GM20000 (cell line): ENCODE measurements around the gene HBM.
"Not testable (repeated sequence)": the region's sequence is repeated elsewhere in the genome, so short reads cannot be mapped to it uniquely, and the experiment has no call there.

Source experiments
- DNase-seq: peaks from one replicate; pipeline ENCODE4 v3.0.0; 2012; ENCODE audit warnings: low spot score
- TF ChIP-seq, protein P1 (sequence below): IDR thresholded peaks from 2 replicates; pipeline ENCODE4 v1.5.1; 2012; ENCODE audit warnings: mild to moderate bottlenecking, control low read depth; ENCODE audit errors: extremely low read depth, missing control alignments

HBM gene

DNA sequence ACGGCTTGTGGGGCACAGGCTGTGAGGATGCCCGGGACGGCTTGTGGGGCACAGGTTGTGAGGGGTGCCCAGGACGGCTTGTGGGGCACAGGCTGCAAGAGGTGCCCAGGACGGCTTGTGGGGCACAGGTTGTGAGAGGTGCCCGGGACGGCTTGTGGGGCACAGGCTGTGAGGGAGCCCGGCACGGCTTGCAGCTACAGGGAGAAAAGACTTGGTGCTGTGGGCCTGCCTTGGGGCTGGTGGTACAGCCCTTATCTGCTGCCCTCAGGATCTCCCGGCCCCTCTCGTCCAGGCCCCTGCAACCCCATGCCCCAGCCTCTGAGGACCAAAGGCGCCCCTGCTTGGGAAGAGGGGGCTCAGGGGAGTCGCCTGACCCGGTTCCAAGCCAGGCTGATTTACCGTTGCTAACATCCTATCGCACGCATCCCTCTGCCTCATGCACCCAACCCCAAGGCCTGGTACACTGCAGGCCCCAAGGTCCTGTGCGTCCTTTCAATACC lies 5.0 kb upstream of the HBM start:
- TF ChIP-seq, protein P1, sequence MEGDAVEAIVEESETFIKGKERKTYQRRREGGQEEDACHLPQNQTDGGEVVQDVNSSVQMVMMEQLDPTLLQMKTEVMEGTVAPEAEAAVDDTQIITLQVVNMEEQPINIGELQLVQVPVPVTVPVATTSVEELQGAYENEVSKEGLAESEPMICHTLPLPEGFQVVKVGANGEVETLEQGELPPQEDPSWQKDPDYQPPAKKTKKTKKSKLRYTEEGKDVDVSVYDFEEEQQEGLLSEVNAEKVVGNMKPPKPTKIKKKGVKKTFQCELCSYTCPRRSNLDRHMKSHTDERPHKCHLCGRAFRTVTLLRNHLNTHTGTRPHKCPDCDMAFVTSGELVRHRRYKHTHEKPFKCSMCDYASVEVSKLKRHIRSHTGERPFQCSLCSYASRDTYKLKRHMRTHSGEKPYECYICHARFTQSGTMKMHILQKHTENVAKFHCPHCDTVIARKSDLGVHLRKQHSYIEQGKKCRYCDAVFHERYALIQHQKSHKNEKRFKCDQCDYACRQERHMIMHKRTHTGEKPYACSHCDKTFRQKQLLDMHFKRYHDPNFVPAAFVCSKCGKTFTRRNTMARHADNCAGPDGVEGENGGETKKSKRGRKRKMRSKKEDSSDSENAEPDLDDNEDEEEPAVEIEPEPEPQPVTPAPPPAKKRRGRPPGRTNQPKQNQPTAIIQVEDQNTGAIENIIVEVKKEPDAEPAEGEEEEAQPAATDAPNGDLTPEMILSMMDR: no peak
- DNase-seq: peak; percentile 9

DNA sequence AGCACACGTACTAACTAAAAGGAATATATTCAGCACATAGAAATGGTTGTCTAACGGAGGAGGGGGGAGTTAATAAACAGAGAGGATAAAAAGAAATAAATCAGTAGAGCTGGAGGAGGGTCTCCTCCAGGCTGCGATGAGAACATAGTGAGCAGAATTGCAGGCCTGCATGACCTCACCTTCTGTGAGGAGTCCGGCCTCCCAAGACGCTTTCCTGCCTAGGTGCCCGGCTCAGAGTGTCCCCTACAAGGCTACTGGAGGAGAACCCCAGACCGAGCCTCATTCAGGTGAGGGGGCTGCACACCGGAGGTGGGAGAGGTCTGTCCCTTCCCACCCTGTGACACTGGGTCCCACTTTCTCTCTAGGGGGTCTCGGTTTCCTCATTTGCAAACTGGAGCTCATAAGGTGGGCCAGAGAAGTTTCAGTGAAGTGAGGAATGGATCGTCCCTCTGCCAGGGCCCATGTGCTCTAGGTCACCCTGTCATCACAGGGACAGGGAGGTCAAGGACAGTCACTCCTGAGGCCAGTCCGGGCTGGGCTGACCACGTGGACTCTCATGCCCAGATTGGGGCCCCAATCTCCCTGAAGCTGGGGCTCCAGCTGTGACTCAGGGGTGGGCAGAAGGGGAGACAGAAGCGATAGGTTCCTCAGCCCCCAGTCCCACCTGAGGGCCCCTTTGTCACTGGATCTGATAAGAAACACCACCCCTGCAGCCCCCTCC lies 3.3 kb upstream of the HBM start:
- peak; percentile 20 for DNase-seq
- TF ChIP-seq, protein P1: no peak

DNA sequence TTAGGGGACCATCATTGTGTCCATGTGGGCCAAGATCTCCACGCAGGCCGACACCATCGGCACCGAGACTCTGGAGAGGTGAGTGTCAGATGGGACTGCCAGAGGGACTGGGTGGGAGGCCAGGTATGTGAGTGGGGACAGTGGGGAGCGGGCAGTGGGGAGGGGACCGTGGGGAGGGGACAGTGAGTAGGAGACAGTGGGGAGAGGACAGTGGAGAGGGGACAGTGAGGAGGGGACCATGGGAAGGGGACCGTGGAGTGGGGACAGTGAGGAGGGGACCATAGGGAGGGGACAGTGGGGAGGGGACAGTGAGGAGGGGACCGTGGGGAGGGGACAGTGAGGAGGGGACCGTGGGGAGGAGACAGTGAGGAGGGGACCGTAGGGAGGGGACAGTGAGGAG lies 2.6 kb upstream of the HBM start:
- not testable (repeated sequence) for DNase-seq

DNA sequence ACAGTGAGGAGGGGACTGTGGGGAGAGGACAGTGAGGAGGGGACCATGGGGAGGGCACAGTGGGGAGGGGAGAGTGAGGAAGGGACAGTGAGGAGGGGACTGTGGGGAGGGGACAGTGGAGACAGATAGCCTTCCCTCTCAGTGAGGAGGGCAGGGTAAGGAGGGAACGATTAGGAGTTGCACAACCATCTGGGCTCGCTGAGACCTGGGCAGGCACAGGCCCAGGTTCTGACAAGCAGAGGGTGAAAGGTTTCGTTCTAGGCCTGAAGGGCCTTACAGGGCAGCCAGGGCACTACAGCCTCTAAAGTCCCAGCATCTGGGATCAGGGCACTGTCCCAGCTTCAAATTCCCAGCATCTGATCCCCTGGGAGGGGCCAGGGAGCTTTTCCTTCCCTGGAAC lies 2.1 kb upstream of the HBM start:
- DNase-seq: peak; percentile 15

DNA sequence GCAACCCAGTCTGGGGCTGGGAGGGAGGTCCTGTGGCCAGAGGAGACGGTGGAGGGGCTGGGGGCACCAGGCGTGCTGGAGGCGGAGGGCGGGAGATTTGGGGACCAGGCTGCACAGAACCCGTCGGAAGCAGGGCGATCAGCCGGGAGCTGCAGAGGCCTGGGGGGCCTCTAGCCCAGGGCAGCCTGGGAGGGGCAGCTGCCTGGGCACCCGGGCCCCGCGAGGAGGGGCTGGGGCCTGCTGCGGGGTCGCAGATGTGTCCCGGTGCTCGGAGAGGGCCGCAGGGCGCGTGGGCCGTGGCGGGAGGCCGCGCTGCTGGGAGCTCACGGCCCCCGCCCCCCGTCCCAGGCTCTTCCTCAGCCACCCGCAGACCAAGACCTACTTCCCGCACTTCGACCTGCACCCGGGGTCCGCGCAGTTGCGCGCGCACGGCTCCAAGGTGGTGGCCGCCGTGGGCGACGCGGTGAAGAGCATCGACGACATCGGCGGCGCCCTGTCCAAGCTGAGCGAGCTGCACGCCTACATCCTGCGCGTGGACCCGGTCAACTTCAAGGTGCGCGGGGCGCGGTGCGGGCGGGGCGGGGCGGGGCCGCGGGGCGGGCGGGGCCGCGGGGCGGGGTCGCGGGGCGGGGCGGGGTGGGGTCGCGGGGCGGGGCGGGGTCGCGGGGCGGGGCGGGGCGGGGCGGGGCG lies 1.5 kb upstream of the HBM start:
- not testable (repeated sequence) for DNase-seq

DNA sequence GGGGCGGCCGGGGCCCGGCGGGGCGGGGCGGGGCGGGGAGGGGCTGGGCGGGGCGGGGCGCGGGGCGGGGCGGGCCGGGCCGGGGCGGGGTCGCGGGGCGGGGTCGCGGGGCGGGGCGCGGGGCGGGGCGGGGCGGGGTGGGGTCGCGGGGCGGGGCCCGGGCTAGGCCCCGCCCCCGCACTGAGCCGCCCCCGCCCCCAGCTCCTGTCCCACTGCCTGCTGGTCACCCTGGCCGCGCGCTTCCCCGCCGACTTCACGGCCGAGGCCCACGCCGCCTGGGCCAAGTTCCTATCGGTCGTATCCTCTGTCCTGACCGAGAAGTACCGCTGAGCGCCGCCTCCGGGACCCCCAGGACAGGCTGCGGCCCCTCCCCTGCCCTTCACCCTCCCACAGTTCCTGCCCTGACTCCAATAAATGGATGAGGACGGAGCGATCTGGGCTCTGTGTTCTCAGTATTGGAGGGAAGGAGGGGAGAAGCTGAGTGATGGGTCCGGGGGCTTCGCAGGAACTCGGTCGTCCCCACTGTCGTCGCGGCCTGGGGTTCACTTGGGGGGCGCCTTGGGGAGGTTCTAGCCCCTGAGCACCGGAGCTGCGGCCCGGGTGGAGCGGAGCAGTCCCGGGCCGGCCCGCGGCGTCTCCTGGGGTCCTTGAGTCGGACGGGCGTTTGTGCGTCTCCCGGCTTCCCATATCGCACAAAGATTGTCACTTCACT lies 795 bp upstream of the HBM start:
- TF ChIP-seq, protein P1: no peak
- peak; percentile 81 for DNase-seq

DNA sequence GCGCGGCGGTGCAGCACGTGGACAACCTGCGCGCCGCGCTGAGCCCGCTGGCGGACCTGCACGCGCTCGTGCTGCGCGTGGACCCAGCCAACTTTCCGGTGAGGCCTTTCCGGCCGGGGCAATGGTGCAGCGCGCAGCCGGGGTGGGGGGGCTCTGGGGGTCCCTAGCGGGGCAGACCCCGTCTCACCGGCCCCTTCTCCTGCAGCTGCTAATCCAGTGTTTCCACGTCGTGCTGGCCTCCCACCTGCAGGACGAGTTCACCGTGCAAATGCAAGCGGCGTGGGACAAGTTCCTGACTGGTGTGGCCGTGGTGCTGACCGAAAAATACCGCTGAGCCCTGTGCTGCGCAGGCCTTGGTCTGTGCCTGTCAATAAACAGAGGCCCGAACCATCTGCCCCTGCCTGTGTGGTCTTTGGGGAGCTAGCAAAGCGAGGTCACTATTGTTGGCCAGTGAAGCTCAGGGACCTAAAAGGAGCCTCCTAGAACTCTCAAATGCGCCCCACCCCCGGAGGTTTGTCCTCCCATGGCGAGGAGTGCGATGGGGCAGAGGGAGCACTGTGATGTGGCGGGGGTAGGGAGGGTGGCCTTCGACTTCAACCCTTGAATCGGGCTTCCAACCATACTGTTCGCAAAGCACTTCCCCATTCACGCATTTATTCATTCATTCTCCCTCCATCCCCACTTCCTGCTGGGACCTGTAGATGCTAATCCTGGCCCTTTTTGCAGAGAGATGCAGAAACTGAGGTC lies 770 bp downstream of the HBM start:
- DNase-seq: peak; percentile 35
- TF ChIP-seq, protein P1: no peak

DNA sequence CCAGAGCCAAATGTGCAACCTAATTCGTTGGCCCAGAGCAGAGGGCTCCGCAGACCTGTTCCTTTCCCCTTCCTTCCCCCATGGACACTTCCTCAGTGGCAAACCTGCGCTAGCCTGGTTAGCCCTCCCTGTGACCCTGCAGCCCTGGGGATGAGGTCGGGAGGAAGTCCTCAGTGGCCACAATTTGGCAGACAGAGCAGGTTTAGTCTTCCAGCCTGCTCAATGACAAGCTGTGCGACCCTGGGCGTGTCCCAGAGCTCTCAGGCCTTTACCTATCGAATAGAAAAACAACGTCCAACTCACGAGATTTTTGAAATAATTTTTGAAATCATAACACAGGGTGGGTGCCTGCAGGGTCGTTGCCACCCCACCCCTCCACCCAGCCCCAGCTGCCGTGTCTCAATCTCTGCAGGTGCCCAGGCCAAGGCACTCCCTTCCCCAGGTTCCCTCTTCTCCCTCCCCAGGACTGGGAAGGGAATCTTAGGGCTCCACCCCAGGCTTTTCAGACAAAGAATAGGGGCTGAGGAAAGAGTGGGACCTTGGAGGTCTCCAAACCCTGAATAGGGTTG lies 1.4 kb downstream of the HBM start:
- TF ChIP-seq, protein P1: no peak
- DNase-seq: no peak
